GM12878 (cell line): ENCODE data around the gene ATP1A1.

Experiments used
- CHD2 ChIP-seq: IDR thresholded peaks from 2 replicates; pipeline ENCODE4 v1.6.1; 2011; ENCODE audit warnings: low read depth, low read length, improper control_type of control experiment, borderline replicate concordance
- EZH2 ChIP-seq: IDR thresholded peaks from 2 replicates; pipeline ENCODE4 v1.6.1; 2012; ENCODE audit warnings: low read depth, mild to moderate bottlenecking, control low read depth, inconsistent platforms, low read length, borderline replicate concordance; ENCODE audit not compliant: control insufficient read depth
- HDGF ChIP-seq: fragments of 450-650 bp; IDR thresholded peaks from 2 replicates; pipeline ENCODE4 v1.6.1; 2016; ENCODE audit warnings: antibody characterized with exemption
- LARP7 ChIP-seq: fragments of 450-650 bp; IDR thresholded peaks from 2 replicates; pipeline ENCODE4 v1.6.1; 2017; ENCODE audit warnings: mild to moderate bottlenecking
- MTA2 ChIP-seq: fragments of 450-650 bp; IDR thresholded peaks from 2 replicates; pipeline ENCODE4 v1.6.1; 2016; ENCODE audit warnings: low read depth, mild to moderate bottlenecking, moderate library complexity
- MTA3 ChIP-seq: IDR thresholded peaks from 2 replicates; pipeline ENCODE4 v1.6.1; 2012; ENCODE audit warnings: low read length, inconsistent platforms, borderline replicate concordance
- MXI1 ChIP-seq: fragments of 150-350 bp; IDR thresholded peaks from 2 replicates; pipeline ENCODE4 v1.6.1; 2011; ENCODE audit warnings: low read depth, mild to moderate bottlenecking, inconsistent platforms, low read length, improper control_type of control experiment
- NFYB ChIP-seq: IDR thresholded peaks from 2 replicates; pipeline ENCODE4 v1.6.1; 2011; ENCODE audit warnings: low read depth, mild to moderate bottlenecking, low read length, improper control_type of control experiment, moderate library complexity; ENCODE audit not compliant: insufficient read depth
- POLR2AphosphoS5 ChIP-seq: IDR thresholded peaks from 2 replicates; pipeline ENCODE4 v1.6.1; 2011; ENCODE audit warnings: mild to moderate bottlenecking, low read length, inconsistent platforms
- RAD21 ChIP-seq: IDR thresholded peaks from 2 replicates; pipeline ENCODE4 v1.6.1; 2011; ENCODE audit warnings: mild to moderate bottlenecking, low read depth, low read length, moderate library complexity; ENCODE audit not compliant: insufficient read depth
- TAF1 ChIP-seq: IDR thresholded peaks from 2 replicates; pipeline ENCODE4 v1.6.1; 2011; ENCODE audit warnings: mild to moderate bottlenecking, low read depth, low read length, borderline replicate concordance
- TF ChIP-seq, protein P1 (sequence below), 3 experiments: IDR thresholded peaks in 2 of 3; conservative IDR thresholded peaks in 1 of 3; 2 replicates each; pipeline ENCODE4 v1.5.1; 2011; ENCODE audit warnings: low read depth in 3 of 3, low read length in 3 of 3, mild to moderate bottlenecking in 3 of 3, control low read depth in 2 of 3, moderate library complexity in 2 of 3, inconsistent platforms in 1 of 3, mixed read lengths in 1 of 3; ENCODE audit not compliant: control insufficient read depth in 2 of 3, insufficient read depth in 1 of 3; ENCODE audit errors: extremely low read depth in 1 of 3

DNA sequence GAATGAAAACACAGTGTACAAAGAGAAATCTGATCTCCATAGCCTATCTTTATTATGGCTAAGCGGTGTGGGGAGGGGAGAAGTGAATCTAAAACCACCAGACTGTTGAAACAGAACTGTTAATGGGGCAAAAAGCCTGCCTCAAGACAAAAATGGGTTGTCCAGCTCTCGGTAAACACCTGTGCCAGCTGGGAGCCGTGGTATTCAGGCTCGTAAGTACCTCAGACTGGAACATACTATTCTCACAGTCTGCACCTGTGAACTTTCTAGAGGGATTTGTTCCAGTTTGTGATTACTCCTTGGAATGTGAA lies 42.7 kb upstream of the ATP1A1 start:
- TF ChIP-seq POLR2AphosphoS5 = no peak
- TF ChIP-seq, protein P1, sequence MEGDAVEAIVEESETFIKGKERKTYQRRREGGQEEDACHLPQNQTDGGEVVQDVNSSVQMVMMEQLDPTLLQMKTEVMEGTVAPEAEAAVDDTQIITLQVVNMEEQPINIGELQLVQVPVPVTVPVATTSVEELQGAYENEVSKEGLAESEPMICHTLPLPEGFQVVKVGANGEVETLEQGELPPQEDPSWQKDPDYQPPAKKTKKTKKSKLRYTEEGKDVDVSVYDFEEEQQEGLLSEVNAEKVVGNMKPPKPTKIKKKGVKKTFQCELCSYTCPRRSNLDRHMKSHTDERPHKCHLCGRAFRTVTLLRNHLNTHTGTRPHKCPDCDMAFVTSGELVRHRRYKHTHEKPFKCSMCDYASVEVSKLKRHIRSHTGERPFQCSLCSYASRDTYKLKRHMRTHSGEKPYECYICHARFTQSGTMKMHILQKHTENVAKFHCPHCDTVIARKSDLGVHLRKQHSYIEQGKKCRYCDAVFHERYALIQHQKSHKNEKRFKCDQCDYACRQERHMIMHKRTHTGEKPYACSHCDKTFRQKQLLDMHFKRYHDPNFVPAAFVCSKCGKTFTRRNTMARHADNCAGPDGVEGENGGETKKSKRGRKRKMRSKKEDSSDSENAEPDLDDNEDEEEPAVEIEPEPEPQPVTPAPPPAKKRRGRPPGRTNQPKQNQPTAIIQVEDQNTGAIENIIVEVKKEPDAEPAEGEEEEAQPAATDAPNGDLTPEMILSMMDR (IDR thresholded peaks at IDR 0.05 in 2 of 3, conservative IDR thresholded peaks at IDR 0.05 in 1 of 3; ENCODE audit: control insufficient read depth in 2 of 3, extremely low read depth in 1 of 3, insufficient read depth in 1 of 3, low read depth in 3 of 3, low read length in 3 of 3) = no peak
- TF ChIP-seq MXI1 = no peak
- TF ChIP-seq RAD21 = no peak
- no peak for TF ChIP-seq NFYB
- no peak for TF ChIP-seq TAF1
- no peak for TF ChIP-seq HDGF
- no peak for TF ChIP-seq LARP7
- no peak for TF ChIP-seq MTA3
- TF ChIP-seq EZH2 = no peak
- no peak for TF ChIP-seq MTA2
- no peak for TF ChIP-seq CHD2
